SK-N-SH treated with all-trans-retinoic acid at 6 μM for 48 hours (cell line): Measurements from ENCODE around the gene TRABD2B.

Experiments
- ATAC-seq: fragments of 200-7000 bp; cut with Tn5 transposase; 3 replicates; pipeline ENCODE4 v1.9.1; 2020; ENCODE audit warnings: mild to moderate bottlenecking, moderate library complexity
- ARNTL ChIP-seq: fragments of 450-650 bp; formaldehyde crosslinking; IDR thresholded peaks from 2 replicates; pipeline ENCODE4 v1.5.0; 2020; ENCODE audit warnings: low read depth, mild to moderate bottlenecking, moderate library complexity, borderline replicate concordance
- BACH2 ChIP-seq: fragments of 250-450 bp; sonication (Bioruptor Pico); IDR thresholded peaks from 2 replicates; pipeline ENCODE4 v1.9.0; 2021; ENCODE audit warnings: mild to moderate bottlenecking, borderline replicate concordance
- CREB5 ChIP-seq: fragments of 250-450 bp; sonication (Bioruptor Pico); IDR thresholded peaks from 2 replicates; pipeline ENCODE4 v1.5.1; 2020; ENCODE audit warnings: low read depth, mild to moderate bottlenecking, moderate library complexity
- CSRNP3 ChIP-seq: fragments of 250-450 bp; sonication (Bioruptor Pico); IDR thresholded peaks from 2 replicates; pipeline ENCODE4 v1.5.1; 2021; ENCODE audit warnings: mild to moderate bottlenecking, moderate library complexity
- ESRRG ChIP-seq: fragments of 250-450 bp; sonication (Bioruptor Pico); IDR thresholded peaks from 2 replicates; pipeline ENCODE4 v1.6.1; 2021; ENCODE audit warnings: mild to moderate bottlenecking
- GLIS3 ChIP-seq: fragments of 250-450 bp; sonication (Bioruptor Pico); IDR thresholded peaks from 2 replicates; pipeline ENCODE4 v1.5.0; 2020; ENCODE audit warnings: mild to moderate bottlenecking, moderate library complexity
- ISL1 ChIP-seq: fragments of 250-450 bp; sonication (Bioruptor Pico); IDR thresholded peaks from 2 replicates; pipeline ENCODE4 v2.1.2; 2022; ENCODE audit warnings: mild to moderate bottlenecking, moderate library complexity
- OSR1 ChIP-seq: fragments of 250-450 bp; sonication (Bioruptor Pico); IDR thresholded peaks from 2 replicates; pipeline ENCODE4 v1.8.0; 2022; ENCODE audit warnings: moderate library complexity, mild to moderate bottlenecking, inconsistent platforms
- PATZ1 ChIP-seq: fragments of 250-450 bp; sonication (Bioruptor Pico); IDR thresholded peaks from 2 replicates; pipeline ENCODE4 v1.8.0; 2020; ENCODE audit warnings: mild to moderate bottlenecking, moderate library complexity, borderline replicate concordance
- POU6F1 ChIP-seq: fragments of 250-450 bp; sonication (Bioruptor Pico); IDR thresholded peaks from 2 replicates; pipeline ENCODE4 v1.8.0; 2021; ENCODE audit warnings: low read depth, mild to moderate bottlenecking, moderate library complexity, borderline replicate concordance
- RARB ChIP-seq: fragments of 250-450 bp; sonication (Bioruptor Pico); IDR thresholded peaks from 2 replicates; pipeline ENCODE4 v1.8.0; 2021; ENCODE audit warnings: mild to moderate bottlenecking, moderate library complexity
- SNAI2 ChIP-seq: fragments of 250-450 bp; sonication (Bioruptor Pico); IDR thresholded peaks from 2 replicates; pipeline ENCODE4 v1.5.0; 2020; ENCODE audit warnings: mild to moderate bottlenecking, moderate library complexity
- TCF4 ChIP-seq: fragments of 250-450 bp; sonication (Bioruptor Pico); IDR thresholded peaks from 2 replicates; pipeline ENCODE4 v1.8.0; 2021; ENCODE audit warnings: mild to moderate bottlenecking, moderate library complexity, borderline replicate concordance
- TOX ChIP-seq: fragments of 250-450 bp; sonication (Bioruptor Pico); IDR thresholded peaks from 2 replicates; pipeline ENCODE4 v1.8.0; 2021; ENCODE audit warnings: mild to moderate bottlenecking, moderate library complexity, borderline replicate concordance
- ZC3H10 ChIP-seq: fragments of 250-450 bp; sonication (Bioruptor Pico); IDR thresholded peaks from 2 replicates; pipeline ENCODE4 v1.5.1; 2021; ENCODE audit warnings: mild to moderate bottlenecking, moderate library complexity
- ZFP3 ChIP-seq: fragments of 250-450 bp; sonication (Bioruptor Pico); IDR thresholded peaks from 2 replicates; pipeline ENCODE4 v1.5.0; 2020; ENCODE audit warnings: mild to moderate bottlenecking, moderate library complexity
- ZFP30 ChIP-seq: fragments of 450-650 bp; formaldehyde crosslinking; IDR thresholded peaks from 2 replicates; pipeline ENCODE4 v1.5.0; 2022; ENCODE audit warnings: mild to moderate bottlenecking, moderate library complexity
- ZNF565 ChIP-seq: fragments of 450-650 bp; formaldehyde crosslinking; conservative IDR thresholded peaks from 2 replicates; pipeline ENCODE4 v1.5.0; 2020; ENCODE audit warnings: low read depth, mild to moderate bottlenecking, moderate library complexity
- ZNF70 ChIP-seq: fragments of 450-650 bp; formaldehyde crosslinking; IDR thresholded peaks from 2 replicates; pipeline ENCODE4 v1.5.0; 2020; ENCODE audit warnings: mild to moderate bottlenecking, moderate library complexity
- ZNF8 ChIP-seq: fragments of 450-650 bp; formaldehyde crosslinking; IDR thresholded peaks from 2 replicates; pipeline ENCODE4 v1.5.0; 2020; ENCODE audit warnings: mild to moderate bottlenecking, moderate library complexity

TRABD2B gene

GRCh38 chr1:47784497-47784822 is 212.7 kb downstream of the TRABD2B start:
- TF ChIP-seq ISL1 (CRISPR knock-in tag), result no peak
- no peak for TF ChIP-seq ZC3H10 (CRISPR knock-in tag)
- no peak for TF ChIP-seq ESRRG (CRISPR knock-in tag)
- no peak for TF ChIP-seq ZFP30
- TF ChIP-seq ZNF8, result no peak
- TF ChIP-seq GLIS3 (CRISPR knock-in tag), result no peak
- no peak for ATAC-seq

- ATAC-seq, result no peak
- TF ChIP-seq ZFP3 (CRISPR knock-in tag) (no peak), GLIS3 (CRISPR knock-in tag) (no peak), ESRRG (CRISPR knock-in tag) (no peak), SNAI2 (CRISPR knock-in tag) (no peak), CSRNP3 (CRISPR knock-in tag) (no peak), ZC3H10 (CRISPR knock-in tag) (no peak), PATZ1 (no peak), ZNF565 (no peak), RARB (CRISPR knock-in tag) (no peak), TCF4 (CRISPR knock-in tag) (no peak), POU6F1 (CRISPR knock-in tag) (no peak)
Observed at GRCh38 chr1:47783638-47784496, 213.3 kb downstream of the TRABD2B start.

GRCh38 chr1:47782414-47783166 is 214.6 kb downstream of the TRABD2B start:
- ATAC-seq, result no peak
- TF ChIP-seq ZFP3 (CRISPR knock-in tag) (no peak), ZNF70 (CRISPR knock-in tag) (no peak), PATZ1 (no peak), OSR1 (no peak), ZNF8 (no peak), SNAI2 (CRISPR knock-in tag) (no peak), ZFP30 (no peak), TCF4 (CRISPR knock-in tag) (no peak), BACH2 (CRISPR knock-in tag) (no peak), RARB (CRISPR knock-in tag) (no peak), ZC3H10 (CRISPR knock-in tag) (no peak), ISL1 (CRISPR knock-in tag) (no peak), CREB5 (CRISPR knock-in tag) (no peak), TOX (CRISPR knock-in tag) (no peak), ARNTL (no peak)
